HCT116 (cell line): Measurements from ENCODE around the gene ALDH16A1. TPM values are rescaled to one million over a fixed set of nuclear protein-coding genes. Genes with fewer than 3 reads are reported as not detected.

ENCODE experiments used
- ATAC-seq: fragments of 200-7000 bp; cut with Tn5 transposase; 2 replicates; pipeline ENCODE4 v1.9.1; 2020; ENCODE audit warnings: mild to moderate bottlenecking, moderate library complexity
- BruUV-seq: library from RNA; stranded (reverse); fragments of 400-500 nt; replicated peaks from 2 replicates; lab custom pipeline; 2021; lab: Mats Ljungman, UMichigan
- CTCF ChIA-PET: fragments of 300-600 bp; sonication (Branson Sonifier 250); formaldehyde crosslinking; loops from one replicate; lab custom pipeline; 2021; ENCODE audit warnings: antibody characterized with exemption; lab: Charles Lee
- POLR2A ChIA-PET: fragments of 300-600, 350-600 bp; sonication (Branson Sonifier 250); formaldehyde crosslinking; loops from one replicate; lab custom pipeline; 2021; ENCODE audit warnings: antibody characterized with exemption; lab: Charles Lee
- RAD21 ChIA-PET, 2 experiments: fragments of 300-600 bp; sonication (Branson Sonifier 250); formaldehyde crosslinking; loops; one replicate each; lab custom pipeline; 2023; ENCODE audit warnings: low total read pairs in 2 of 2; ENCODE audit not compliant: uncharacterized antibody in 2 of 2, unreplicated experiment in 2 of 2, low non-redundant PET in 1 of 2; lab: Charles Lee
- DNase-seq: peaks from one replicate; pipeline ENCODE4 v3.0.0-alpha.2; 2010; ENCODE audit warnings: low read depth, low spot score
- H2AFZ ChIP-seq: fragments of 200-600 bp; shearing (Covaris generic), sonication (generic); 2 replicates; pipeline ENCODE4 v1.6.1; 2017; ENCODE audit warnings: low read depth, mixed run types, mixed read lengths, antibody characterized with exemption, low read length; ENCODE audit not compliant: poor library complexity, severe bottlenecking
- H3K27ac ChIP-seq: 2 replicates; pipeline ENCODE4 v1.5.1; 2012; ENCODE audit warnings: low read depth, low read length
- H3K27me3 ChIP-seq: fragments of 200-600 bp; sonication (generic); 2 replicates; pipeline ENCODE4 v1.6.1; 2016; ENCODE audit warnings: mixed run types, low read length, mixed read lengths; ENCODE audit not compliant: insufficient read depth
- H3K36me3 ChIP-seq, 2 experiments: fragments of 200-500 bp in 1 of 2; fragments of 200-600 bp in 1 of 2; sonication (Bioruptor generic) in 1 of 2; sonication (generic) in 1 of 2; 2 replicates each; pipeline versions ENCODE4 v1.5.1 to v1.6.1; 2014 to 2016; ENCODE audit warnings: low read length in 2 of 2, inconsistent platforms in 1 of 2, mixed read lengths in 1 of 2, mixed run types in 1 of 2; ENCODE audit not compliant: insufficient read depth in 2 of 2, control insufficient read depth in 1 of 2
- H3K4me1 ChIP-seq, 2 experiments: fragments of 200-600 bp in 1 of 2; sonication (generic) in 1 of 2; 2 replicates each; pipeline versions ENCODE4 v1.5.1 to v1.6.1; 2012 to 2017; ENCODE audit warnings: low read length in 2 of 2, inconsistent platforms in 1 of 2, mild to moderate bottlenecking in 1 of 2, mixed read lengths in 1 of 2, mixed run types in 1 of 2, moderate library complexity in 1 of 2; ENCODE audit not compliant: insufficient read depth in 2 of 2, control insufficient read depth in 1 of 2
- H3K4me2 ChIP-seq: fragments of 200-600 bp; sonication (generic); 2 replicates; pipeline ENCODE4 v1.6.1; 2017; ENCODE audit warnings: mixed run types, low read length, mixed read lengths
- H3K4me3 ChIP-seq, 2 experiments: fragments of 200-600 bp in 1 of 2; sonication (generic) in 1 of 2; replicated peaks in 1 of 2; 2 replicates each; pipeline ENCODE4 v1.5.1; 2011 to 2016; ENCODE audit warnings: low read length in 2 of 2, control low read depth in 1 of 2, low read depth in 1 of 2, mild to moderate bottlenecking in 1 of 2, mixed read lengths in 1 of 2, mixed run types in 1 of 2
- H3K79me2 ChIP-seq: fragments of 200-600 bp; sonication (generic); 2 replicates; pipeline ENCODE4 v1.6.1; 2017; ENCODE audit warnings: mild to moderate bottlenecking, mixed run types, low read length, moderate library complexity, mixed read lengths; ENCODE audit not compliant: insufficient read depth
- H3K9ac ChIP-seq: fragments of 200-600 bp; sonication (generic); 2 replicates; pipeline ENCODE4 v1.6.1; 2016; ENCODE audit warnings: low read length, mixed read lengths
- H3K9me2 ChIP-seq: fragments of 200-600 bp; sonication (generic), shearing (Covaris generic); 2 replicates; pipeline ENCODE4 v1.6.1; 2017; ENCODE audit warnings: mixed run types, mild to moderate bottlenecking, moderate library complexity; ENCODE audit not compliant: insufficient read depth
- H3K9me3 ChIP-seq, 2 experiments: fragments of 200-500 bp in 1 of 2; fragments of 200-600 bp in 1 of 2; sonication (Bioruptor generic) in 1 of 2; sonication (generic) in 1 of 2; 2 replicates each; pipeline ENCODE4 v1.6.1; 2014 to 2017; ENCODE audit warnings: low read length in 2 of 2, mixed read lengths in 2 of 2, inconsistent platforms in 1 of 2, low read depth in 1 of 2, mild to moderate bottlenecking in 1 of 2, mixed run types in 1 of 2, moderate library complexity in 1 of 2; ENCODE audit not compliant: control insufficient read depth in 1 of 2, insufficient read depth in 1 of 2
- H4K20me1 ChIP-seq: fragments of 200-600 bp; sonication (generic), shearing (Covaris generic); 2 replicates; pipeline ENCODE4 v1.6.1; 2017; ENCODE audit warnings: mixed run types, mild to moderate bottlenecking, moderate library complexity; ENCODE audit not compliant: insufficient read depth
- EZH2 ChIP-seq: fragments of 200-600 bp; sonication (generic); IDR thresholded peaks from 2 replicates; pipeline ENCODE4 v1.6.1; 2017; ENCODE audit warnings: antibody characterized with exemption, mixed run types
- EZH2phosphoT487 ChIP-seq: fragments of 200-600 bp; IDR thresholded peaks from 2 replicates; pipeline ENCODE4 v1.6.1; 2018; ENCODE audit warnings: antibody characterized with exemption, borderline replicate concordance
- FOSL1 ChIP-seq: IDR thresholded peaks from 2 replicates; pipeline ENCODE4 v1.6.1; 2012; ENCODE audit warnings: low read depth
- POLR2A ChIP-seq: IDR thresholded peaks from 2 replicates; pipeline ENCODE4 v1.7.0; 2011; ENCODE audit warnings: borderline replicate concordance; ENCODE audit not compliant: insufficient read depth, insufficient read length; ENCODE audit errors: extremely low read depth
- SIN3A ChIP-seq: IDR thresholded peaks from 2 replicates; pipeline ENCODE4 v1.6.1; 2012; ENCODE audit warnings: low read depth
- SP1 ChIP-seq: IDR thresholded peaks from 2 replicates; pipeline ENCODE4 v1.6.1; 2012; ENCODE audit warnings: low read depth
- TCF7L2 ChIP-seq: IDR thresholded peaks from 2 replicates; pipeline ENCODE4 v1.7.0; 2011; ENCODE audit warnings: borderline replicate concordance, inconsistent platforms; ENCODE audit not compliant: insufficient read depth, insufficient read length; ENCODE audit errors: extremely low read depth
- ZFX ChIP-seq: fragments of 450-650 bp; IDR thresholded peaks from 2 replicates; pipeline ENCODE4 v1.6.1; 2017
- ZNF274 ChIP-seq: fragments of 200-500 bp; sonication (Bioruptor generic); IDR thresholded peaks from 2 replicates; pipeline ENCODE4 v1.6.1; 2014; ENCODE audit warnings: mild to moderate bottlenecking, low read depth, low read length, inconsistent platforms
- intact Hi-C: fragments of 100-400 bp; cut with micrococcal nuclease; formaldehyde crosslinking; loops from 2 replicates; pipeline ENCODE4 v1.10.0; 2022
- total RNA-seq: library from RNA; stranded (reverse); gene quantifications from one replicate; pipeline ENCODE4 v1.2.1, GENCODE V29; 2021; ENCODE audit not compliant: unreplicated experiment
- TF ChIP-seq, protein P1 (sequence below), 3 experiments: fragments of 200-600 bp in 1 of 3; sonication (generic) in 1 of 3; IDR thresholded peaks in 2 of 3; conservative IDR thresholded peaks in 1 of 3; 2 replicates each; pipeline ENCODE4 v1.5.1; 2012 to 2017; ENCODE audit warnings: low read depth in 2 of 3, low read length in 2 of 3, antibody characterized with exemption in 1 of 3, borderline replicate concordance in 1 of 3, control low read depth in 1 of 3, mild to moderate bottlenecking in 1 of 3, mixed read lengths in 1 of 3, mixed run types in 1 of 3, moderate library complexity in 1 of 3; ENCODE audit not compliant: insufficient read depth in 1 of 3
- TF ChIP-seq, protein P2 (sequence below): IDR thresholded peaks from 2 replicates; pipeline ENCODE4 v1.6.1; 2012; ENCODE audit warnings: low read depth

The ALDH16A1 gene
- total RNA-seq, 1 experiment from 2014 or later = 22.8 TPM

DNA sequence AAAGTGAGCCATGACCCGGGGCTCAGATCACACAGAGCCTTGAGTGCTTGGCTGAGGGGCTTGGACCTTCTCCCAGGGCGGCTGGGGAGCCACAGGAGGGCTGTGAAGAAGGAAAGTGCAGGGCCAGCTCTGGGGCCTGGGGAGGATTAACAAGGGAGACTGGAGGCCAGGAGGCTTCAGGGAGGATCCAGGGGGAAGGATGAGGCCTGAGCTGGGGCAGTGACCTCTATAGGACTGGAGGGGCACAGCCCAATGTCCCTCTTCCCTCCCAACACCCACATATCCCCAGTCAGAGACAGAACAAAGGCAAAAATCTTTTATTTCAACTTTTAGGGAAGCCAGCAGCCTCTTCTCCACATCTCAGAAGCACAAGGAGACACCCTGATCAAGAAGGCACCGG lies 7.0 kb upstream of the ALDH16A1 start:
- Histone ChIP-seq H3K79me2 (peaks cover 19% of the 10 kb centered on the region), H3K9ac (no peak overlapping the region)
- POLR2A ChIA-PET = interaction anchor here (0.8 to 1.8 kb wide), 2 partner anchors 54 to 101 kb away, joined by 3 to 4 read pairs; no protein-coding TSS in a partner anchor
- DNase-seq = no peak
- TF ChIP-seq, protein P1, sequence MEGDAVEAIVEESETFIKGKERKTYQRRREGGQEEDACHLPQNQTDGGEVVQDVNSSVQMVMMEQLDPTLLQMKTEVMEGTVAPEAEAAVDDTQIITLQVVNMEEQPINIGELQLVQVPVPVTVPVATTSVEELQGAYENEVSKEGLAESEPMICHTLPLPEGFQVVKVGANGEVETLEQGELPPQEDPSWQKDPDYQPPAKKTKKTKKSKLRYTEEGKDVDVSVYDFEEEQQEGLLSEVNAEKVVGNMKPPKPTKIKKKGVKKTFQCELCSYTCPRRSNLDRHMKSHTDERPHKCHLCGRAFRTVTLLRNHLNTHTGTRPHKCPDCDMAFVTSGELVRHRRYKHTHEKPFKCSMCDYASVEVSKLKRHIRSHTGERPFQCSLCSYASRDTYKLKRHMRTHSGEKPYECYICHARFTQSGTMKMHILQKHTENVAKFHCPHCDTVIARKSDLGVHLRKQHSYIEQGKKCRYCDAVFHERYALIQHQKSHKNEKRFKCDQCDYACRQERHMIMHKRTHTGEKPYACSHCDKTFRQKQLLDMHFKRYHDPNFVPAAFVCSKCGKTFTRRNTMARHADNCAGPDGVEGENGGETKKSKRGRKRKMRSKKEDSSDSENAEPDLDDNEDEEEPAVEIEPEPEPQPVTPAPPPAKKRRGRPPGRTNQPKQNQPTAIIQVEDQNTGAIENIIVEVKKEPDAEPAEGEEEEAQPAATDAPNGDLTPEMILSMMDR (IDR thresholded peaks at IDR 0.05 in 2 of 3, conservative IDR thresholded peaks at IDR 0.05 in 1 of 3; ENCODE audit: borderline replicate concordance in 1 of 3, insufficient read depth in 1 of 3, low read depth in 2 of 3, low read length in 2 of 3) = 0 out of 6 replicates have a peak, but pooled peaks of 1 of the 3 experiments have one; percentile 8
- TF ChIP-seq TCF7L2 = no peak
- TF ChIP-seq, all 23 proteins: peak for 1
- Histone ChIP-seq H3K27me3 (no peaks in the 10 kb centered on the region), H3K4me3 (no peak overlapping the region), H3K4me1 (peaks cover 20 to 52% of the 10 kb centered on the region in 2 experiments; a peak in 3 of 4 replicates), H3K36me3 (peaks cover 14 to 16% of the 10 kb centered on the region in 2 experiments; a peak in 2 of 4 replicates), H2AFZ (no peak overlapping the region), H3K4me2 (no peak overlapping the region), H3K9me2 (no peaks in the 10 kb centered on the region), H4K20me1 (no peaks in the 10 kb centered on the region), H3K9me3 (no peaks in the 10 kb centered on the region), H3K27ac (no peak overlapping the region)
- no peak for ATAC-seq
- BruUV-seq = no TSS peak
- ChIA-PET RAD21 (no interaction called here), CTCF (interaction anchor here (1.1 to 2.1 kb wide), 4 partner anchors 20 to 101 kb away, joined by 3 to 9 read pairs (median 4); partner anchors contain the start of gene DKKL1)
- intact Hi-C loops = no loop called here

DNA sequence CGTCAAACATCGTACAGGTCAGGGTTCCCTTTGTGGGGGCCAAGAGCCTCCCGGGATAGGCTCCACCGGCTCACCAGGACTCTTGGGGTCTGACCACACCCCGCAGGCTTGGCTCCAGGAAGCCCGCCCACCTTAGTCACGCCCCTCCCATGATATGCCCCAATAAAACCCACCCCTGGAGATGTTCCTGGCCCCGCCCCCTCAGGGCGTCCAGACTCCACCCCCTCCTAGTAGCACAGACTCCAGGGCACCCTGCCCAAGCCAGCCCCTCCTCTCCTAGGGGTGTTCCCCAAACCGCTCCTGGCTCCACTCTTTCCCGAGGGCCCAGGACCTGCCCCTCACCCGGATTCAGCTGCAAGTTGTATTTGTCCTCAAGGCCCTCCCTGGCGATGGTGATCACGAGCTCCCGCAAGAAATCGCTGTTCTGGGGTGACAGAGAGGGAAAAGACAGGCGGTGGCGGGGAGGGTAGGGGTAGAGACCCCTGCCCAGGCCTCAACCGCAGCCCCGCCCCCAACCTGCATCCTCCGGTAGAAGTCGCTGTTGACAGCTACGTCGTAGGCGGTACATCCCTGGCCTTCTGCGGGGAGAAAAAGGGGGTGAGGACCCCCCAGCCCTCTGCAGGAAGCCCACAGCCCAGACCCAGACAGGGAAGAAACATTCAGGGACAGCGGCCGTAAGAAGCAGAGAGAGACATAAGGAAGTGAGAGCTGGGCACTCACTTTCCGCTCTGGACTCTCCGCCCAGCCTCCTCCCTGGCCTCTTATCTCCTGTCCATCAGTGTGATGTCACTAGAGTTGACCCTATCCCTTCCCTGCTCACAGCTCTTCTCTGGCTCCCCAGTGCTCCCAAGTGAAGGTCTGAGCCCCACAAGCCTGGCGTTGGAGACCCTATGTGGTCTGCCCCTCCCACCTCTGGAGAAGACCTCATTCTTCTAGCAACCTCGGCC lies 5.3 kb upstream of the ALDH16A1 start:
- Histone ChIP-seq H3K4me1 (peaks cover 17 to 47% of the 10 kb centered on the region in 2 experiments; a peak in 3 of 4 replicates), H4K20me1 (no peaks in the 10 kb centered on the region), H3K79me2 (peaks cover 25% of the 10 kb centered on the region), H2AFZ (no peak overlapping the region), H3K4me2 (no peak overlapping the region), H3K27ac (no peak overlapping the region; the same call in 1 of the 2 replicates), H3K36me3 (peaks cover 14 to 16% of the 10 kb centered on the region in 2 experiments; a peak in 2 of 4 replicates), H3K4me3 (no peak overlapping the region), H3K27me3 (no peaks in the 10 kb centered on the region), H3K9me2 (no peaks in the 10 kb centered on the region), H3K9ac (no peak overlapping the region), H3K9me3 (no peaks in the 10 kb centered on the region)
- intact Hi-C loops = no loop called here
- DNase-seq (peak; percentile 50), ATAC-seq (peak; percentile 13)
- BruUV-seq = no TSS peak
- CTCF ChIA-PET = no interaction called here
- POLR2A ChIA-PET = no interaction called here
- RAD21 ChIA-PET = no interaction called here
- TF ChIP-seq POLR2A (no peak), TCF7L2 (no peak), ZFX (no peak), SP1 (no peak), ZNF274 (no peak), EZH2phosphoT487 (no peak), EZH2 (no peak), FOSL1 (no peak), SIN3A (no peak)
- TF ChIP-seq, protein P2, sequence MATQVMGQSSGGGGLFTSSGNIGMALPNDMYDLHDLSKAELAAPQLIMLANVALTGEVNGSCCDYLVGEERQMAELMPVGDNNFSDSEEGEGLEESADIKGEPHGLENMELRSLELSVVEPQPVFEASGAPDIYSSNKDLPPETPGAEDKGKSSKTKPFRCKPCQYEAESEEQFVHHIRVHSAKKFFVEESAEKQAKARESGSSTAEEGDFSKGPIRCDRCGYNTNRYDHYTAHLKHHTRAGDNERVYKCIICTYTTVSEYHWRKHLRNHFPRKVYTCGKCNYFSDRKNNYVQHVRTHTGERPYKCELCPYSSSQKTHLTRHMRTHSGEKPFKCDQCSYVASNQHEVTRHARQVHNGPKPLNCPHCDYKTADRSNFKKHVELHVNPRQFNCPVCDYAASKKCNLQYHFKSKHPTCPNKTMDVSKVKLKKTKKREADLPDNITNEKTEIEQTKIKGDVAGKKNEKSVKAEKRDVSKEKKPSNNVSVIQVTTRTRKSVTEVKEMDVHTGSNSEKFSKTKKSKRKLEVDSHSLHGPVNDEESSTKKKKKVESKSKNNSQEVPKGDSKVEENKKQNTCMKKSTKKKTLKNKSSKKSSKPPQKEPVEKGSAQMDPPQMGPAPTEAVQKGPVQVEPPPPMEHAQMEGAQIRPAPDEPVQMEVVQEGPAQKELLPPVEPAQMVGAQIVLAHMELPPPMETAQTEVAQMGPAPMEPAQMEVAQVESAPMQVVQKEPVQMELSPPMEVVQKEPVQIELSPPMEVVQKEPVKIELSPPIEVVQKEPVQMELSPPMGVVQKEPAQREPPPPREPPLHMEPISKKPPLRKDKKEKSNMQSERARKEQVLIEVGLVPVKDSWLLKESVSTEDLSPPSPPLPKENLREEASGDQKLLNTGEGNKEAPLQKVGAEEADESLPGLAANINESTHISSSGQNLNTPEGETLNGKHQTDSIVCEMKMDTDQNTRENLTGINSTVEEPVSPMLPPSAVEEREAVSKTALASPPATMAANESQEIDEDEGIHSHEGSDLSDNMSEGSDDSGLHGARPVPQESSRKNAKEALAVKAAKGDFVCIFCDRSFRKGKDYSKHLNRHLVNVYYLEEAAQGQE = no peak
